Measurements from ENCODE around the gene PPP1CA.
A peak's percentile ranks its signal among the peaks of the same experiment; 100 is the strongest.

Gene PPP1CA

GRCh38 chr11:67401495-67402191 lies at the start of gene PPP1CA:
Gene PPP1CA (minus strand): TSS chr11:67401858. CDS start chr11:67401782, 76 bp downstream.
- H3K27me3 ChIP-seq (ENCODE audit: control insufficient read depth in 2 of 2, insufficient read depth in 2 of 2, low read length in 2 of 2) = no peaks in the 10 kb centered on the region
- H3K9ac ChIP-seq (ENCODE audit: low read depth in 1 of 2, low read length in 2 of 2) = peak within 1 kb of the TSS; percentile 84 to 97
- H3K4me3 ChIP-seq (ENCODE audit: low read length in 2 of 2) = peak within 1 kb of the TSS; percentile 73 to 83
- peak within 1 kb of the TSS; percentile 88 to 97 for H3K27ac ChIP-seq (ENCODE audit: low read depth in 2 of 2, low read length in 2 of 2)
- peaks cover 18 to 24% of the 10 kb centered on the region in 2 donors for H3K4me1 ChIP-seq (ENCODE audit: control insufficient read depth in 2 of 2, insufficient read depth in 2 of 2, low read length in 2 of 2)
- H3K9me3 ChIP-seq (ENCODE audit: control insufficient read depth in 2 of 2, low read length in 2 of 2) = no peaks in the 10 kb centered on the region
- peaks cover 24 to 27% of the 10 kb centered on the region in 2 donors for H3K36me3 ChIP-seq (ENCODE audit: control insufficient read depth in 2 of 2, insufficient read depth in 2 of 2, low read length in 2 of 2)

GRCh38 chr11:67450796-67451657 lies 49.4 kb upstream of the PPP1CA start:
- Histone ChIP-seq H3K27ac (ENCODE audit: low read depth in 2 of 2, low read length in 2 of 2) (no peak overlapping the region), H3K4me3 (ENCODE audit: low read length in 2 of 2) (no peak overlapping the region), H3K36me3 (ENCODE audit: control insufficient read depth in 2 of 2, insufficient read depth in 2 of 2, low read length in 2 of 2) (no peaks in the 10 kb centered on the region), H3K4me1 (ENCODE audit: control insufficient read depth in 2 of 2, insufficient read depth in 2 of 2, low read length in 2 of 2) (peaks cover 0 to 2% of the 10 kb centered on the region in 2 donors), H3K9ac (ENCODE audit: low read depth in 1 of 2, low read length in 2 of 2) (no peak overlapping the region), H3K27me3 (ENCODE audit: control insufficient read depth in 2 of 2, insufficient read depth in 2 of 2, low read length in 2 of 2) (no peaks in the 10 kb centered on the region), H3K9me3 (ENCODE audit: control insufficient read depth in 2 of 2, low read length in 2 of 2) (no peaks in the 10 kb centered on the region)

DNA sequence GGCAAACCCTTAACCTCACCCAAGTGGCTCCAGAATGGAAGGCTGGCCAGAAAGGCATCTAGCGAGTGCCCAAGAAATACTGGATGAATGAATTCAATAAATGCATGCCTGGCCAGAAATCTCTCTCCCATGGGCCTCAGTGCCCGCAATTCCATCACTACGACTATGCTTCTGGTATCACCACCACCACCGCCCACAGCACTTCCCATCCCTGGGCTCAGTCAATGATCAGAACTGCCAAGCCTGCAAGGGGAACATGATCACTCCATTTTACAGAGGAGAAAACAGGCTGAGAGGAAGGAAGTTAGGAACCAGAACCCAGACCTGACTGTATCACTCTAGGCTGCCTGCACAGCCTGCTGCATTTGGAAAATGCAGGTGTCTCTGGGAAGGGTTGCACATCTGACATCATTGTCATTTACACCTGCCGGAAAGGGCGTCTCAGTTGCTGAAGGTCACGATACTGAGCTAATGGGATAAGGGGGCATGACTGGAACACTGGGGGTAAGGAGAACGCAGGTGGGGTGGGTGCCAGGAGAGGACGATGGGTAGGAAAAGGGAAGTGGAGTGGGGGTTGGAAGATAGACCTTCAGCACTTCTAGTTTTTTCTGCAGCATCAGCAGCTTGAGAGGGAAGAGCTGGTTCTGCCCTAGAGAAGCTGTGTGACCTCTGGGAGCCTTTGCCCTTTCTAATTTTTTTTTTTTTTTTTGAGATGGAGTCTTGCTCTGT lies 47.6 kb upstream of the PPP1CA start:
- Histone ChIP-seq H3K4me1 (ENCODE audit: control insufficient read depth in 2 of 2, insufficient read depth in 2 of 2, low read length in 2 of 2) (peaks cover 2 to 5% of the 10 kb centered on the region in 2 donors), H3K36me3 (ENCODE audit: control insufficient read depth in 2 of 2, insufficient read depth in 2 of 2, low read length in 2 of 2) (no peaks in the 10 kb centered on the region), H3K4me3 (ENCODE audit: low read length in 2 of 2) (no peak overlapping the region), H3K9ac (ENCODE audit: low read depth in 1 of 2, low read length in 2 of 2) (no peak overlapping the region), H3K9me3 (ENCODE audit: control insufficient read depth in 2 of 2, low read length in 2 of 2) (no peaks in the 10 kb centered on the region), H3K27me3 (ENCODE audit: control insufficient read depth in 2 of 2, insufficient read depth in 2 of 2, low read length in 2 of 2) (no peaks in the 10 kb centered on the region), H3K27ac (ENCODE audit: low read depth in 2 of 2, low read length in 2 of 2) (peak overlapping the region in 1 of 2 donors; percentile 32)

GRCh38 chr11:67448220-67448609 lies 46.6 kb upstream of the PPP1CA start:
- H3K27me3 ChIP-seq (ENCODE audit: control insufficient read depth in 2 of 2, insufficient read depth in 2 of 2, low read length in 2 of 2) = no peaks in the 10 kb centered on the region
- no peak overlapping the region for H3K27ac ChIP-seq (ENCODE audit: low read depth in 2 of 2, low read length in 2 of 2)
- no peak overlapping the region for H3K4me3 ChIP-seq (ENCODE audit: low read length in 2 of 2)
- no peak overlapping the region for H3K9ac ChIP-seq (ENCODE audit: low read depth in 1 of 2, low read length in 2 of 2)
- H3K36me3 ChIP-seq (ENCODE audit: control insufficient read depth in 2 of 2, insufficient read depth in 2 of 2, low read length in 2 of 2) = no peaks in the 10 kb centered on the region
- peaks cover 2 to 5% of the 10 kb centered on the region in 2 donors for H3K4me1 ChIP-seq (ENCODE audit: control insufficient read depth in 2 of 2, insufficient read depth in 2 of 2, low read length in 2 of 2)
- no peaks in the 10 kb centered on the region for H3K9me3 ChIP-seq (ENCODE audit: control insufficient read depth in 2 of 2, low read length in 2 of 2)

GRCh38 chr11:67445515-67445914 lies 43.9 kb upstream of the PPP1CA start:
- H3K36me3 ChIP-seq (ENCODE audit: control insufficient read depth in 2 of 2, insufficient read depth in 2 of 2, low read length in 2 of 2) = peaks cover 11% of the 10 kb centered on the region in 2 donors
- no peak overlapping the region for H3K4me3 ChIP-seq (ENCODE audit: low read length in 2 of 2)
- no peaks in the 10 kb centered on the region for H3K27me3 ChIP-seq (ENCODE audit: control insufficient read depth in 2 of 2, insufficient read depth in 2 of 2, low read length in 2 of 2)
- H3K9me3 ChIP-seq (ENCODE audit: control insufficient read depth in 2 of 2, low read length in 2 of 2) = no peaks in the 10 kb centered on the region
- H3K9ac ChIP-seq (ENCODE audit: low read depth in 1 of 2, low read length in 2 of 2) = no peak overlapping the region
- no peak overlapping the region for H3K27ac ChIP-seq (ENCODE audit: low read depth in 2 of 2, low read length in 2 of 2)
- peaks cover 16 to 19% of the 10 kb centered on the region in 2 donors for H3K4me1 ChIP-seq (ENCODE audit: control insufficient read depth in 2 of 2, insufficient read depth in 2 of 2, low read length in 2 of 2)

DNA sequence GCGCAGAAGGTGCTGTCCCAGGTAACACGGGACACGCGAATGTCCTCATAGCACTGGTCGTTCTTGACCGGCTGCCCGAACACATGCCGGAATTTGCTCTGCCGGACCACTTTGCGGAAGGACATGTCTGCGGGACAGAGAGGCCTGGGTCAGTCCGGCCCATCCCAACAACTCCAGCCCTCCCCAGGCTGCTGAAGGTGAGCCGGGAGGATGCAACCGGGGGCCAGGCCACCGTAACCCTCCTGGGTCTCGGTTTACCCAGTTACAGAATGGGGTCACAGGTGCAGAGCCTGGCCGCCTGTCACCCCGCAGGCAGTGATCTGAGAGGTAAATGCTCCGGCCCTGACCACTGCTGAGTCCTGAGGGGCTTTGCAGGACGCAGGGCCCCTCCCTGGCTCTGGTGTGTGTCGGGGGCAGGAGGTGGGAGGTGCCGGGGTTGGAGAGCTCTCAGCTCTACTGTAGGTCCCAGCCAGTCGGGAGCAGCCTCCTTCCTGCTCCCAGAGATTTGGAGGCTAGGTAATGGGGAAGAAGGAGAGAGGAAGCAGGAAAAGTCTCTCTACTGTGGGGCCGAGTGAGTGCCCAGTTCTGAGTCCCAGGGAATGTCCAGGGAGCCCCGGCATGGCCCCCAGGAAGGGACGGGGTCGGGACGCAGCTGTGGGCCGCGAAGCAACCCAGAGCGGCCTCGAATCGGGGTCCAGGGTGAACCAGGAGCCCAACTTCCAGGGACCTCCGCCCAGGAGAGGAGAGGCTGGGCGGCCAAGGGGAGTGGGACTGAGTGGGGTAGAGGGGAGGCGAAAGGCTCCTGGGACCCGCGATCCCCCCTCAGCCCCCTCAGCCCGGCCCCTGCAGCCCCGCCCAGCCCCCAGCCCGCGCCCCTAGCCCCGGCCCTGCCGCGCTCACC lies 41.1 kb upstream of the PPP1CA start:
- H3K9me3 ChIP-seq (ENCODE audit: control insufficient read depth in 2 of 2, low read length in 2 of 2) = no peaks in the 10 kb centered on the region
- peaks cover 18 to 21% of the 10 kb centered on the region in 2 donors for H3K36me3 ChIP-seq (ENCODE audit: control insufficient read depth in 2 of 2, insufficient read depth in 2 of 2, low read length in 2 of 2)
- peak overlapping the region; percentile 86 to 90 for H3K27ac ChIP-seq (ENCODE audit: low read depth in 2 of 2, low read length in 2 of 2)
- peak overlapping the region; percentile 83 to 96 for H3K9ac ChIP-seq (ENCODE audit: low read depth in 1 of 2, low read length in 2 of 2)
- no peaks in the 10 kb centered on the region for H3K27me3 ChIP-seq (ENCODE audit: control insufficient read depth in 2 of 2, insufficient read depth in 2 of 2, low read length in 2 of 2)
- H3K4me3 ChIP-seq (ENCODE audit: low read length in 2 of 2) = peak overlapping the region; percentile 76 to 88
- H3K4me1 ChIP-seq (ENCODE audit: control insufficient read depth in 2 of 2, insufficient read depth in 2 of 2, low read length in 2 of 2) = peaks cover 19 to 27% of the 10 kb centered on the region in 2 donors

GRCh38 chr11:67441731-67442351 lies 40.2 kb upstream of the PPP1CA start:
- Histone ChIP-seq H3K9ac (ENCODE audit: low read depth in 1 of 2, low read length in 2 of 2) (peak overlapping the region; percentile 83 to 96), H3K4me1 (ENCODE audit: control insufficient read depth in 2 of 2, insufficient read depth in 2 of 2, low read length in 2 of 2) (peaks cover 19 to 27% of the 10 kb centered on the region in 2 donors), H3K27me3 (ENCODE audit: control insufficient read depth in 2 of 2, insufficient read depth in 2 of 2, low read length in 2 of 2) (no peaks in the 10 kb centered on the region), H3K36me3 (ENCODE audit: control insufficient read depth in 2 of 2, insufficient read depth in 2 of 2, low read length in 2 of 2) (peaks cover 20 to 24% of the 10 kb centered on the region in 2 donors), H3K27ac (ENCODE audit: low read depth in 2 of 2, low read length in 2 of 2) (peak overlapping the region in 1 of 2 donors; percentile 16), H3K4me3 (ENCODE audit: low read length in 2 of 2) (peak overlapping the region; percentile 76 to 88), H3K9me3 (ENCODE audit: control insufficient read depth in 2 of 2, low read length in 2 of 2) (no peaks in the 10 kb centered on the region)

- H3K9me3 ChIP-seq (ENCODE audit: control insufficient read depth in 2 of 2, low read length in 2 of 2) = no peaks in the 10 kb centered on the region
- no peak overlapping the region for H3K27ac ChIP-seq (ENCODE audit: low read depth in 2 of 2, low read length in 2 of 2)
- peaks cover 18 to 28% of the 10 kb centered on the region in 2 donors for H3K4me1 ChIP-seq (ENCODE audit: control insufficient read depth in 2 of 2, insufficient read depth in 2 of 2, low read length in 2 of 2)
- no peak overlapping the region for H3K4me3 ChIP-seq (ENCODE audit: low read length in 2 of 2)
- no peak overlapping the region for H3K9ac ChIP-seq (ENCODE audit: low read depth in 1 of 2, low read length in 2 of 2)
- H3K27me3 ChIP-seq (ENCODE audit: control insufficient read depth in 2 of 2, insufficient read depth in 2 of 2, low read length in 2 of 2) = no peaks in the 10 kb centered on the region
- H3K36me3 ChIP-seq (ENCODE audit: control insufficient read depth in 2 of 2, insufficient read depth in 2 of 2, low read length in 2 of 2) = peaks cover 20 to 24% of the 10 kb centered on the region in 2 donors
Observed at GRCh38 chr11:67441098-67441563, 39.5 kb upstream of the PPP1CA start.
